Measurements from ENCODE around the gene SHISA4.
"Not testable (repeated sequence)": the region's sequence is repeated elsewhere in the genome, so short reads cannot be mapped to it uniquely, and the experiment has no call there.

SHISA4 gene

DNA sequence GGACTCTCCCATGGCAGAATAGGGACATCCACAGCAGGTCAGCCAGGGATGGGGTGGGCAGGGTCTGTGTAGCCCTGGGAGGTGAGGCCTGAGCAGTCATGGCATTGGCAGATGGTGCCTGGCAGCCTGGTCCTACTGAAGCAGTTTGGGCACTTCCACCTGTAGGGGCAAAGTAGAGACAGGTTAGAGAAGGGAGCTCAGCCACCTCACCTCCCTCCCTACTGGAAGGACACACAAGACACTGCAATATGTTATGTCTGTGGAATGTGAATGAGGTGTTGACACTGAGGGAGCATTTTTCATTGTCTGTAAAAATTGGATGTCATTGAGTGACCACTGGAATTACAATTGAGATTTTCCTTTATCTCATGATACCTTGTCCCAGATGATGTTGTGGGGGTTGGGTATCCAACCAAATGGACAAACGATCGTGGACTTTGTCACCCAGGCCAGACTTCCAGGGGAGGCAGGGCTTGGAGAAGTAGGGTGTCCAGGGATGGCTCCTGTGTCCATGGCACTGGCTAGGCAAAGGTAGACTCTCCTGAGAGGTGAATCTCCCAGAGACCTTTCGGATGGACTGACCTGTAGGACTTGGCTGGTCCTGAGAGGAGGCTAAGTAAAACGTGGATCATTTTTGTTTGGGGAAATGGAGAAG lies 9.7 kb downstream of the SHISA4 start:
- DNase-seq (ENCODE audit: low read depth in 2 of 2), result no peak

GRCh38 chr1:201898992-201899391 lies 10.3 kb downstream of the SHISA4 start:
- no peak for DNase-seq (ENCODE audit: low read depth in 2 of 2)

DNA sequence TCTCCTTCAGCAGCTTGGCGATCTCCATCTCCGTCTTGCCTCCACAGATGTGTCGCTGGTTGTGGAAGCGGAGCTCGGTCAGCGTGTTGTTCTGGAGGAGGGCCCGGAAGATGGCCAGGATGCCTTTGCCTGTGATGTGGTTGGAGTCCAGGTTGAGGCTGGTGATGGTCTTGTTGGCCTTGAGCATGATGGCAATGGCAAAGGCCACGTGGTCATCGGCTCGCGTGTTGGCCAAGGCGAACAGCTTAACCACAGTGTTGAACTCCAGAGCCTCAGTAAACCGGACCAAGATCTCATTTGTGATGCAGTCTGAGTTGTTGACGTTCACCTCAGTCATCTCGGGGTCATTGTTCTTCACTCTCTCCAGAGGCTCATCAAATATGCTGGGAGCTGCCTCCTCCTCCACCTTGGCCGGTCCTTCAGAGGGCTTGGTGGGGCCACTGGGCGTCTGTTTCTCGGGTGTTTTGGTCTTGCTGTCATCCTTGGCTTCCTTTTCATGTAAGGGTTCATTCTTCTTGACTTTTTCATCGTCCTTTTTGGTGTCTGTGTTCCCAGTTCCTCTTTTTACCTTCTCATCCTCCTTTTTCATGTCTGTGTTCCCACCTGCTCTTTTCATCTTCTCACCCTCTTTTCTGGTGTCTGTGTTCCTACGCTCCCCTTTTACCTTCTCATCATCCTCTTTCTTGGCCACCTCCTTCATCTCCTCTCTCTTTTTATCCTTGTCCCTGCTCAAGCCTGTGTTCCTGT lies 11.2 kb downstream of the SHISA4 start:
- DNase-seq (ENCODE audit: low read depth in 2 of 2), result no peak

GRCh38 chr1:201900476-201900875 lies 11.8 kb downstream of the SHISA4 start:
- no peak for DNase-seq (ENCODE audit: low read depth in 2 of 2)

DNA sequence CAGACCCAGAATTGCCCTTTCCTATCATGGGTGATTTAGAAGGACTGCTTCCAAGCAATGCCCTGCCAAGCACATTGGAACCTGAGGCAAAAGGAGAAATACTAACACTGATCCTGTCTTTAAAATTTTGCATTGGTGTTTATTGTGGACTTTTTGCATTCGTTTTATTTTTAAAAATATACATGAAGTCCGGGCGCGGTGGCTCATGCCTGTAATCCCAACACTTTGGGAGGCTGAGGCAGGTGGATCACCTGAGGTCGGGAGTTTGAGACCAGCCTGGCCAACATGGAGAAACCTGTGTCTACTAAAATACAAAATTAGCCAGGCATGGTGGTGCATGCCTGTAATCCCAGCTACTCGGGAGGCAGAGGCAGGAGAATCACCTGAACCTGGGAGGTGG lies 12.3 kb downstream of the SHISA4 start:
- not testable (repeated sequence) for DNase-seq (ENCODE audit: low read depth in 2 of 2)

DNA sequence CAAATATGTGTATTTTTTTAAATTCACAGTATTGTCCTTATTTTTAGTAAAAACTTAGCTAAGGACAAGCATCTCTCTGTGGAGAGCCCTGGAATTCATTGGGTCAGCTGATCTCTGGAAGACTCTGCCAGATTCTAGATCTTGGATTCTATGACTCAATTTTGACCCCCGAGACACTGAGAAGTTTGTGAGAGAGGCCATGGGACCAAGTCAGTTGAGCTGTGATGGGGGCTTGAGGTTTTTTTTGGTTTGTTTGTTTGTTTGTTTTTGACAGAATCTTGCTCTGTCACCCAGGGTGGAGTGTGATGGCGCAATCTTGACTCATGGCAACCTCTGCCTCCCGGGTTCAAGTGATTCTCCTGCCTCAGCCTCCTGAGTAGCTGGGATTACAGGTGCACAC lies 13.5 kb downstream of the SHISA4 start:
- DNase-seq (ENCODE audit: low read depth in 2 of 2), result no peak

DNA sequence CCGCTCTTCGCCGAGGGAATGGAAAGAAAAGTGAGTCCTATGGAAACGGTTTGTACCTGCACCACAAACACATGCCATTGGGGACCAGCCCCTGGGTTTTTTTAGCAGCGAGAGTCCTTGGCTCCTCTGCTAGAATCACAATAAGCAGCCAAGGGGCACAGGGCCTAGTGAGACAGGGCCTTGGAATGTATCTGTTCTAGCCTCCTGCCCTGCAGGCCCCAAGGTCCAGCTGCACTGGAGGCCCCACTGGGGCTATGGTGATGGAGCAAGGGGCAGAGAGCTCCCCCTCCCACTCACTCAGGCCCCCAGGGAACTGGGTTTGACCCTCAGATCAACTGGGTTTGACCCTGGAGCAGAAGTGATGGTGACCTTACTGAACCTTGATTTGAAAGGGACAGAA lies 14.4 kb downstream of the SHISA4 start:
- no peak for DNase-seq (ENCODE audit: low read depth in 2 of 2)

GRCh38 chr1:201904579-201904978 lies 15.9 kb downstream of the SHISA4 start:
- DNase-seq (ENCODE audit: low read depth in 2 of 2), result no peak

DNA sequence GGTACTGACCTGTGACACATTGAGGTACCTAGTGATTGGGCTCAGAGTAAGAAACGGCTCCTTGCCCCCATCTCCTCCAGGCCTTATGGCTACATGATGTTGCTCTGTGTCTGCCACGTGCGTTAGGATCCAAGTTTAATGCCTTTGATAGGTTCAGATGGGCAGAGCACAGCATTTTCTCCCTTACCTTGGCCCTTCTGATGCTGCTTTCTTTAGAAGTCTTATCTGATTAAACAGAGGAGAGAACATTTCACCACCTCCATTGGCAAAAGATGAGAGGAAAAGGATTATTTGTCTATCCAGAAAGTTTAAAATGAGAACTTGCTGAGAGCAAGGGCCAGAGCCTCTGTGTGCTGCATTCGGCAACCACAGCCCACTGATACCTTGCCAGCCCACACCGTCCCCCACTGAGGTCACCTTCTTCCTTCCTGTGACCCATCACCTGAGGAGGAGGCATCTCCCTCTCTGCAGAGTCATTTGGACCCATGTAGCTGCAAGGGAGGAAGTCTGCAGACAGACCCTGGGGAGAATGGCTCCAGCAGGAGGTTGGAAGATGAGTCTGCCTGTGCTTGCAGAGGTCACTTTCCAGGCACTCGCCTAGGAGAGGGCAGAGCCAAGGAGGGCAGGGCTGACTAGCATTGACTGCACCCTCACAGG lies 16.7 kb downstream of the SHISA4 start:
- DNase-seq (ENCODE audit: low read depth in 2 of 2), result no peak

DNA sequence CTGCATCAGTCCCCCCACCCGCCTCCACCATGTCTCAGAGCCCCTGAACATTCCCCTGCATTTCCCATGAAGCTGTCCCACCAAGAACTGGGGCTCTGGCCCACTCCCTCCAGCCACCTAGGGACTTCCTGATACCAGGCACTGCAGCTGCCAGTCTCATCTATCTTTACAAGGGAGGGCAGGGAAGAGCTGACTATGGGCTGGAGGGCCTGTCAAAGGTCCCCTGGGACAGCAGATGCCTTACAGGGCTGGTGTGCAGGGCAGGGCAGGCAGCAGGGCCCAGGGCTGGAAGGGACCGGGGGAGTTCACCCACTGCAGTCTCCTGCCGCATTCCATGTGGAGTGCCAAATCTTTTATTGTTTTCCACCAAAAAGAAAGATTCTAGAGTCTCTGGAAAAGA lies 17.6 kb downstream of the SHISA4 start:
- DNase-seq (ENCODE audit: low read depth in 2 of 2), result no peak

DNA sequence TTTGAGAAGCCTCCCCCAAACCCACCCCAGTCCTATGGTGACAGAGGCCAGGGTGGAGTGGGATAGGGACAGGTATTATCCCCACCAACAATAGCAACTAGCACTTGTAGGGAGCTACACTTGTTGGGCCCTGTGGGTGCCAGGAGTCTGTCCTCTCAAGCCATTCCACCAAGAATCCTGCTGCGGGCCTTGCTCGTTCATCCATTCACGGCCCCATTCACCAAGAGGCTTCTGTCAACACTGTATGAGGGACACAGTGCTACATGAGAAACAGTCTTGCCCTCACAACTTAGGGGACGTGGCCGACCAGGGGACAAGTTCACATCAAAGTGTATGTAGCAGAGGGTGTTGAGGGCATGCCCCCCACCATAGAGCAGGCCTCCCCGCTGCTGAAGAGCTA lies 18.9 kb downstream of the SHISA4 start:
- DNase-seq (ENCODE audit: low read depth in 2 of 2), result no peak

GRCh38 chr1:201911826-201912571 lies 23.3 kb downstream of the SHISA4 start:
- no peak for DNase-seq (ENCODE audit: low read depth in 2 of 2)

DNA sequence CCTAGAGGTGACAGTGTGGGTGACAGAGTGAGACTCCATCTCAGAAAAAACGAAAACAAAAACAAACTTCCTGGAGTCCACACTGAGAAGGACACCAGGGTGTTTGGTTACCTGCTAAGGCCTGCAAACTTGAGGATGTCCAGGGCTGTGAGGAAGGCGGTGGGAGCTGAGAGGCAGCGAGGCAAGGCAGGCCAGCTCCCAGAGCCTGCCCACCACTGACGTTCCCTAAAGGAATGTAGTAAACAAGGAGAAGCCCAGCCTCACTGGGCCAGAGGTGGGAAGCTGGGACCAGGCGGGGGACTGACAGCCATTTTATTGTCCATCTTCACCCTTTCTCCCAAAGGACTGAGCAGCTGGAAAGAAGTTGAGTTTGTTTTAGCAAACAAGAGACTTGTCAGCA lies 24.1 kb downstream of the SHISA4 start:
- DNase-seq (ENCODE audit: low read depth in 2 of 2), result no peak

DNA sequence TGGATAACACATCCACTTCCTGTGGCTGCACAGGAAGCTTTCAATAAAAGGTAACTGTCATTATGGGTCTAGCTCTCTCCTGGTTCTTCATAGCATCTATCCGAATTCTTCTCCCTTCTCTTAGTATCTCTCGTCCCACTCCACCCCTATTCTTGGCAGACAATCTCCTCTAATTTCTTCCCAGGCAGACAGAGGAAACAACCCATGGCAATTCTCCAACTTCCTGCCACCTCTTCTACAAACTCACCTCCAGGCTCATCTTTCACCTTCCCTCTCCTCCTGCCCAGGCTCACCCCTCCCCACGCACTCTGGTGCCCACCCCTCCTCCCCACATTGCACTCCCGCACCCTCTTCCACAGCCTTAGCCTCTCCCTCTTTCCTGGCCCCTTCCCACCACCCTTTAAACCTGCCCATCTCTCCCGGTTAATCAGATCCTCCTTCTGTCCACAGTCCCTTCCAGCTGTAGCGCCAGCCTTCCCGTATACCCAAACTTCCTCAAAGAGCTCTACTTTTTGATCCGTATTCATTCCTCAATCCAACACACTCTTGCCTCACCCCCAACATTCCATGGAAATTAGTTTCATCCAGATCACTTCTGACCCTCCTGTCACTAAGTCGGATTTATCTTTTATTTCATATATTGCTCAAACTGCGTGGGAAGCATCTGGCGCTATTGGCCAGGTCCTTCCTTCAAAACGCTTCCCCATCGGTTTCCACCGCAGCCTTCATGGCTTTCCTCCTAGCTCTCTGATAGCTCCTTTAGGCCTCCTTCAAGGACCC lies 25.9 kb downstream of the SHISA4 start:
- DNase-seq (ENCODE audit: low read depth in 2 of 2), result no peak

DNA sequence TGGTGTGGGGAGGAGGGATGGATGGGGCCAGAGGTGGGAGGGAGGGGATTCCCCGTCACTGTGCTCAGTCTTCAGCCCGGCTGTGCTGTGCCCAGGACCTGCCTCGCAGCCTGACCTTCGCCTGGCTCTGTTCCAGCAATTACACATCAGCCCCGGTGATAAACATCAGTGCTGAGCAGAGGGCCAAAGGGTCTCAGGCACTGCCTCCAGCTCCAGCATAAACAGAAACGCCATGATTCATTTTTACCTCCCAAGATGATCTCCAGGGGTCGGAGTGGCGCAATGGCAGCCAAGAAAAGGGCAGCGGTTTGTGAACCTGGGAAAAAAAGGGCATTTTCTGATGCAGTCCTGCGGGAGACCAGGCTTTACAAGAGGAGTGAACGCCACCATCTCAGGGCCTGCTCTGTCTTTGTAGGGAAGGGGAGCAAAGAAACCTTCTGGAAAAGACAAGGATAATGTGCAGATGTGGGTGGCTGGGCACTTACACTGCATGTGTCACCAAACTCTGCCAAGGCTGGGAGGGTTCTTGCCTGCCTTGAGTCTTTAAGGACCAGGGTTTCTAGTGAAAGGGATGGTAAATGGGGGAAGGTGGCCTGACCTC lies 28.1 kb downstream of the SHISA4 start:
- no peak for DNase-seq (ENCODE audit: low read depth in 2 of 2)

DNA sequence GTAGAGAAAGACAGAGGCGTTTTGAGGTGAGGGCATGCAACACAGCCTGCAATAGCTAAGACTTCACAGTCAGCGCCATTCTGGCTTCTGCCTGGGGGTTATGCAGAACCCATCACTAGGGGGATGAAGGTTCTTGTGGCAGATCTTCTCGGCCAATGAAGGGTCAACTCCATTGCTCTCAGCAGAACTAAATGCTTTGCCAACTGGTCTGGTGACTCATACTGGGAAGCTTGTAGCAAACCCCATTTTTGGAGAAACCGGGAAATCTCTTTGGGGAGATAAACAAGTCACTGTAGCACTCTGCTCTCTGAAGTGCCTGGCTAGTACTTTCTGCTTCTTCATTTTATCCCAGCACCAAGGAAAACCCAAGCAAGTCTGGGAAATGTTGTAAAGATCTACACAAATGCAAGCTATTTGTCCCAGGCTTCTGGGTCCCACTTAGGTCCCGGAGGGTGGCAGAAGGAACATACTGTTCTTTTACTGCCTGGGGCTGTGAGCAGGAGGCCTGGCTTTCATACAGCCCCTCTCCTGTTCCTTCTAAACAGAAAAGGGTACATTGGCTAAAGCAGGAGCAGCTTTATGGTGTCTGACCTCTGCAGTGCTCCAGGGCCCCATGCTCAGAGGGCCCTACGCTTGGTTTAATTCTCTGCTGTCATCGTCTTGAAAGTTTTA lies 28.8 kb downstream of the SHISA4 start:
- no peak for DNase-seq (ENCODE audit: low read depth in 2 of 2)

DNA sequence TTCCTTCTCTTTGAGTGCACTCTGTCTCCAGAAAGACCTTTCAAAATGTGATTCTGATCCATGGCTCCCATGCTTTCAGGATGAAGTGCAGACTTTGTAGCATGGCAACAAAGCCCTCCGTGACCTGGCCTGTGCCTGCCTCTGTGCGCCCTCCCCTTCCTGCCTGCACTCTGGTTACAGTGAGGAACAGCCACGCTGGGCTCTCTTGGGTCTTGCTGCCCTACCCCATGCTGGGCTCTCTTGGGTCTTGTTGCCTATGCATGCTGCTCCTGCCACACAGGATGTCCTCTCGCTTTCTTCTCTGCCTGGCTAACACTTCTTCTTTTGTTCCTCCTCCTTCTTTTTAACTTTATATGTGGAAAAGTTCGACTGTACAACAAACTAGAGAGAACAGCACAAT lies 29.6 kb downstream of the SHISA4 start:
- no peak for DNase-seq (ENCODE audit: low read depth in 2 of 2)

GRCh38 chr1:201921952-201922558 lies 33.4 kb downstream of the SHISA4 start:
- DNase-seq (ENCODE audit: low read depth in 2 of 2), result no peak

- no peak for DNase-seq (ENCODE audit: low read depth in 2 of 2)
Measured at GRCh38 chr1:201925301-201925567, 36.5 kb downstream of the SHISA4 start.

DNA sequence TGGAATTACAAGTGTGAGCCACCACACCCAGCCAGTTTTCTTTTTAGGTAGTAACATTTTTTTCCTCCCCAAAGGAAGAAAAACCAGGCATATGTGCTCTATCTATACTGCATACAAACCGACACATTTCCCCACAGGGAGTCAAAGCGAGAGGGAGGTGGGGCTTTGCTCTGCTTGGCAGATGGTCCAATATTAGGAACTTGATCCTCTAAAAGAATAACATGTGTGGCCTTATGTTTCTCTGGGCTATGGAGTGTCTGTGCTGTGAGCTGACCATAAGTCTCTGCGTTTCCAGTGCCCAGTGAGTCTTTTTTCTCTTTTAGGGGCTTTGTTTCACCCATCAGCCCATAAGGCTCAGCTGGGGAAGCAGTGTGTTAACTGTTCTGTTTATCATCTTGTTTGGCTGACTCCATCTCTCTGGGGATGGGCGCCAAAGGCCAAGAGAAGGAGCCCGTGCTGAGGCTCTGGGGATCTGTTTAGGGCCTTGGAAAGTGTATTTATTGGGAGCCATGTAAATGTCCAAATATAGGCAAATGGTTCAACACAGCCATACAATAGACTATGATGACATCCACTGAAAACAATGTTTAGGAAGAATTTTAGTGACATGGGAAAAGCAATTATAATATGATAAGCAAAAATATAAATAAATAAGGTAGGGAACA lies 37.4 kb downstream of the SHISA4 start:
- DNase-seq (ENCODE audit: low read depth in 2 of 2), result no peak

Data from stimulated activated CD8-positive, alpha-beta memory T cell treated with anti-CD3 and anti-CD28 coated beads, Interleukin-2, amount 100 ng/mL, for 48 hours (primary cell).